GM10248 (cell line): ENCODE measurements around the gene NLRC5.

Experiments
- CTCF ChIA-PET: fragments of 300-600 bp; sonication (Branson Sonifier 250); formaldehyde crosslinking; extraction: SDS; loops from one replicate; lab custom pipeline; 2021; ENCODE audit warnings: antibody characterized with exemption; lab: Yijun Ruan, JAX
- POLR2A ChIA-PET: fragments of 350-650 bp; sonication (Branson Sonifier 250); formaldehyde crosslinking; extraction: SDS; loops from one replicate; lab custom pipeline; 2020; ENCODE audit warnings: antibody characterized with exemption; lab: Yijun Ruan, JAX
- DNase-seq: peaks from one replicate; pipeline ENCODE4 v3.0.0; 2012; ENCODE audit errors: extremely low spot score
- TF ChIP-seq, protein P1 (sequence below): IDR thresholded peaks from 2 replicates; pipeline ENCODE4 v1.5.1; 2012; ENCODE audit warnings: mild to moderate bottlenecking, low read depth; ENCODE audit errors: extremely low read depth, missing control alignments, control extremely low read depth

Gene NLRC5

DNA sequence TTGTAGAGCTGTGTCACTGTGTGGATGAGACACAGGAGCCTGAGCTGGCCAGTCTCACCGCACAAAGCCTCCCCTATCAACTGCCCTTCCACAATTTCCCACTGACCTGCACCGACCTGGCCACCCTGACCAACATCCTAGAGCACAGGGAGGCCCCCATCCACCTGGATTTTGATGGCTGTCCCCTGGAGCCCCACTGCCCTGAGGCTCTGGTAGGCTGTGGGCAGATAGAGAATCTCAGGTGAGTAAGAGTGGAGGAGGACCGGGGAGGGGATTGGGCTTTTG, 37.4 kb downstream of the NLRC5 start:
- DNase-seq: no peak
- TF ChIP-seq, protein P1, sequence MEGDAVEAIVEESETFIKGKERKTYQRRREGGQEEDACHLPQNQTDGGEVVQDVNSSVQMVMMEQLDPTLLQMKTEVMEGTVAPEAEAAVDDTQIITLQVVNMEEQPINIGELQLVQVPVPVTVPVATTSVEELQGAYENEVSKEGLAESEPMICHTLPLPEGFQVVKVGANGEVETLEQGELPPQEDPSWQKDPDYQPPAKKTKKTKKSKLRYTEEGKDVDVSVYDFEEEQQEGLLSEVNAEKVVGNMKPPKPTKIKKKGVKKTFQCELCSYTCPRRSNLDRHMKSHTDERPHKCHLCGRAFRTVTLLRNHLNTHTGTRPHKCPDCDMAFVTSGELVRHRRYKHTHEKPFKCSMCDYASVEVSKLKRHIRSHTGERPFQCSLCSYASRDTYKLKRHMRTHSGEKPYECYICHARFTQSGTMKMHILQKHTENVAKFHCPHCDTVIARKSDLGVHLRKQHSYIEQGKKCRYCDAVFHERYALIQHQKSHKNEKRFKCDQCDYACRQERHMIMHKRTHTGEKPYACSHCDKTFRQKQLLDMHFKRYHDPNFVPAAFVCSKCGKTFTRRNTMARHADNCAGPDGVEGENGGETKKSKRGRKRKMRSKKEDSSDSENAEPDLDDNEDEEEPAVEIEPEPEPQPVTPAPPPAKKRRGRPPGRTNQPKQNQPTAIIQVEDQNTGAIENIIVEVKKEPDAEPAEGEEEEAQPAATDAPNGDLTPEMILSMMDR: no peak
- ChIA-PET CTCF (interaction anchor here (1.2 to 7.3 kb wide), 5 partner anchors 9 to 62 kb away, joined by 3 to 38 read pairs (median 4); no protein-coding TSS in a partner anchor), POLR2A (no interaction called here)

DNA sequence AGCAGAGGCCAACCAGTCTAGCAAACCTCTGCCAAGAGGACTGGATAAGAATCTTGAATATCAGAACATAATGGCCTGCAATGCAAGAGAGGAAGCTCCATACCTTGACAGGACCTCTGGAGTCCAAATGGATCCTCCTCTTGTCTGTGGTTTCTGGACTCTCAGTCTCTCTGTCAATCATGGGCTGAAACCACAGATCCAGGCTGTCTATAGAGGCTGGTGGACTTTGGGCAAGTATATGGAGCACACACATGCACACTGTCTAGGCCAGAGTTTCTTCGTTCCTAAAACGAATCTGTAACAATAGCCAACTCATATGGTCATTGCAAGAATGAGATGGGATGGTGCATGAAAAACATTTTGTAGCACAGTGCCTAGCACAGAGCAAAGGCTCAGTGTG, 37.7 kb downstream of the NLRC5 start:
- ChIA-PET POLR2A (no interaction called here), CTCF (interaction anchor here (1.2 to 7.3 kb wide), 5 partner anchors 10 to 62 kb away, joined by 3 to 38 read pairs (median 4); no protein-coding TSS in a partner anchor)
- no peak for DNase-seq
- TF ChIP-seq, protein P1: no peak

DNA sequence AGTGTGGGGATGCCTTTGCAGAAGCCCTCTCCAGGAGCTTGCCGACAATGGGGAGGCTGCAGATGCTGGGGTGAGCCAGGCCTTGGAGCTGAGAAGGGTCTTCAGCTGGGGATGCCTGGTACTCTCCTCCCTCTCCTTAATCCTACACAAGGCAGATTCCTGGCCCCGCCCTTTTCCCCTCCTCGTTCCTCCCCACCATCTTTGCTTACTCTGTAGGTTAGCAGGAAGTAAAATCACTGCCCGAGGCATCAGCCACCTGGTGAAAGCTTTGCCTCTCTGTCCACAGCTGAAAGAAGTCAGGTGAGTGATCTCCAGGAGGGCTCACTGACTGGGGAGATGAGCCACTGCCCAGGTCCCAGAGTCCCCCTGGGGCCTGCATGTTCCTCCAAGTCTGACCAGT, 38.7 kb downstream of the NLRC5 start:
- TF ChIP-seq, protein P1: no peak
- DNase-seq: no peak
- ChIA-PET CTCF (interaction anchor here (1.0 to 7.3 kb wide), 3 partner anchors 18 to 63 kb away, joined by 3 to 38 read pairs (median 7); no protein-coding TSS in a partner anchor), POLR2A (no interaction called here)

DNA sequence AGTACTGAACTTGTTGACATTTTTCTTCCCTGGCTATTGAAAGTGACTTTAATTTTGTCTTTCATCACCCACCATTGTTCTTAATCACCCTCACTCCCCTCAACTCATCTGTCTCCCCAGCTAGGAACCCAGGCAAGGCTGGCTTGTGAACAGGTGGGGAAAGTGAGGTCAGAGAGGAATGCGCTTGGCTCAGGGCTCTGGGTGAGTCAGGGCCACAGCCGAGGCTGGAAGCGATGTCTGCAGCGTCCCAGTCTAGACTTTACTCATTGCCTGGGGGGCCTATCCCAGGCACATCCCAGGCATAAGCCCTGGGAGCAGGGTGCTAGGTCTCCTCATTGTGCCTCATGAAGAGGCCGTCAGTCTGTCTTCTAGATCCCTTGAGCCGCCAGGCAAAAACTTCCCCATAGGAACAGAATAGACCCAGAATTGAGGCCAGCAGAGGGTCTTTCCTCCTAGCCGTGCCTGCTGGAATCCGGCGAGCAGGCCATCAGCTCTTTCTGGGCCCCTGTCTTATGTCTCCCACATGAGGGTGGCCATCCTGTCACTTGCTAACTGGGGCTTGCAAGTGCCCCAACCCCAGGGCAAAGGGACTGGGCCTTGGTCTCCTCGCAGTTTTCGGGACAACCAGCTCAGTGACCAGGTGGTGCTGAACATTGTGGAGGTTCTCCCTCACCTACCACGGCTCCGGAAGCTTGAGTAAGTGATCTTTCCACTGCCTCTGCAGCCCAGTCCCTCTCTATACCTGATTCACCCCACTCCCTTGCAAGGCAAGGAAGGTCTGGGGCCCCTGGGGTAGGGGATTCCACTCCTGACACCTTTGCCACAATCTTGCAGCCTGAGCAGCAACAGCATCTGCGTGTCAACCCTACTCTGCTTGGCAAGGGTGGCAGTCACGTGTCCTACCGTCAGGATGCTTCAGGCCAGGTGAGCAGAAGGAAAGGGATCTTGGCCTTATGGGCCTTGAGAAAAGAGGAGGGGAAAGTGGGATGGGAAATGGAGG, 40.1 kb downstream of the NLRC5 start:
- ChIA-PET POLR2A (no interaction called here), CTCF (interaction anchor here (1.0 to 2.2 kb wide), 3 partner anchors 11 to 61 kb away, joined by 3 to 9 read pairs (median 3); no protein-coding TSS in a partner anchor)
- DNase-seq: no peak
- TF ChIP-seq, protein P1: no peak

DNA sequence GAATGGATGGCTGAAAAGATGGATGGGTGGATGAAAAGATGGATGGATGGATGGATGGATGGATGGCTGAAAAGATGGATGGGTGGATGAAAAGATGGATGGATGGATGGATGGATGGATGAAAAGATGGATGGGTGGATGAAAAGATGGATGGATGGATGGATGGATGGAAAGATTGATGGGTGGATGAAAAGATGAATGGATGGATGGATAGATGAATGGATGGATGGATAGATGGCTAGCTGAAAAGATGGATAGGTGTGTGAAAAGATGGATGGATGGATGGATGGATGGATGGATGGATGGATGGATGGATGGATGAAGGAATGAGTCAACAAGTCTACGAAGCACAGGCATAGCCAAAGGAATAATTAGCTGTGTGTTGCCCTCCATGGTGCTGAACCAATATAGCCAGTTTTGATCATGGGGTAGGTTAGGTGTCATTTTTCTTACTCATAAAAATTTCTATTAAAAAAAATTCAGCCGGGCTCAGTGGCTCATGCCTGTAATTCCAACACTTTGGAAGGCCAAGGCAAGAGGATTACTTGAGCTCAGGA, 41.1 kb downstream of the NLRC5 start:
- CTCF ChIA-PET: interaction anchor here (1.1 to 2.3 kb wide), 4 partner anchors 8 to 16 kb away, joined by 3 to 9 read pairs (median 8); no protein-coding TSS in a partner anchor
- POLR2A ChIA-PET: no interaction called here
- no peak for DNase-seq
- TF ChIP-seq, protein P1: no peak

DNA sequence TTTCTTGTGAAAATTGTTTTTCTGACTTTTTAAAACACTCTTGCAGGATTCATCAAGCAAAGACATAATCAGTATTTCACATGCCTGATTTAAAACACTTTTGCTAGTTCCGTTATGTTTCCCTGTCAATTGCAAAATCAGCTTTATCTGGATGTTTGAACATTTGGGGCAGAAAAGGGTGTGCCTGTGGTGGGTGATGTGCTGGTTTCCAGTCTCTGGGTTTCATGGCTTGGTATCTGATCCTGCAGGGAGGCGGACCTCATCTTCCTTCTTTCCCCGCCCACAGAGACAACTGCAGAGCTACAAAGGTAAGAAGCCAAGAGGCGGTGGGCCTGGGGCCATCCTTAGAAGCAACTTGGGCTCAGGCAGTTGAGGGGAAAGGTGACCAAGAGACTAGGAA, 41.8 kb downstream of the NLRC5 start:
- POLR2A ChIA-PET: no interaction called here
- TF ChIP-seq, protein P1: no peak
- CTCF ChIA-PET: interaction anchor here (1.4 to 2.3 kb wide), 4 partner anchors 8 to 15 kb away, joined by 3 to 9 read pairs (median 8); no protein-coding TSS in a partner anchor

More for the DNA sequence above, 41.8 kb downstream of the NLRC5 start:
- no peak for DNase-seq
